ENCODE data around the gene SLC2A2.

SLC2A2 gene

GRCh38 chr3:171005648-171006047, 20.9 kb downstream of the SLC2A2 start:
- TF ChIP-seq SIN3A (IDR thresholded peaks at IDR 0.05; ENCODE audit: borderline replicate concordance, insufficient read depth, low read length), result no peak
- TF ChIP-seq TAF1 (IDR thresholded peaks at IDR 0.05; ENCODE audit: borderline replicate concordance, insufficient read depth, low read length), result no peak
- no peak for TF ChIP-seq REST (IDR thresholded peaks at IDR 0.05; ENCODE audit: insufficient read depth in 1 of 2, low read depth in 2 of 2, low read length in 2 of 2)
- no peak for TF ChIP-seq FOXP2 (optimal IDR thresholded peaks at IDR 0.05; ENCODE audit: borderline replicate concordance, extremely low read depth, extremely low read length, insufficient read depth)

- TF ChIP-seq POLR2AphosphoS5 (IDR thresholded peaks at IDR 0.05; ENCODE audit: low read depth, low read length) (no peak), TAF1 (IDR thresholded peaks at IDR 0.05; ENCODE audit: borderline replicate concordance, insufficient read depth, low read length) (no peak), FOXP2 (optimal IDR thresholded peaks at IDR 0.05; ENCODE audit: borderline replicate concordance, extremely low read depth, extremely low read length, insufficient read depth) (no peak), REST (IDR thresholded peaks at IDR 0.05; ENCODE audit: insufficient read depth in 1 of 2, low read depth in 2 of 2, low read length in 2 of 2) (no peak), SIN3A (IDR thresholded peaks at IDR 0.05; ENCODE audit: borderline replicate concordance, insufficient read depth, low read length) (no peak)
These were observed 24.4 kb downstream of the SLC2A2 start for GRCh38 chr3:171001957-171002694.

DNA sequence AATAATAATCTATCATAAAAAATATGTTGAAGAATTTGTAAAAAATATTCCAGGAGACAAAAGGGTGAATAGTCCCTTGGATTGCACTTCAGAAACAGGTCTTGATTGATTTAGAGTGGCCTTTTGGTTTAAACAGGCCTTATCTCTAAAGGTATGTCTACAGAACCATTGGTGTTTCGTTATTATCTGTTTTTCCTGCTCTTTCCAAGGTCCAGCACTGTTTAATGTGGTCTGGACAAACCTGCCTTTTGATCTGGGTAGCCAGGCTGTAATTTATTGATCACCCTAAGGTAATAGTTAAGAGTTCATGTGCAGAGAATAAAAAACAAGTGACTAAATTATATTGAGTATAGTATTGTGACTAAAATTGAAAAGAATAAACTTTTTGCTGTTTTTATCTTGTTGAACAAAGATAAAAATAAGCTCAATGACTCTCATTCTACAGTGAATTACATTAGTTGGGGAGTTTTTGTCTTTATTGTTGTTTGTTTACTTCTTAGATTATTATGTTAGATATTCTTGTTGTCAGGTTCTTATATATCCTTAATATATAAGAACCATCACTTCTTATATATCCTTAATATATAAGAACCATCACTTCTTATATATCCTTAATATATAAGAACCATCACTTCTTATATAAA, 25.1 kb downstream of the SLC2A2 start:
- TF ChIP-seq REST (IDR thresholded peaks at IDR 0.05; ENCODE audit: insufficient read depth in 1 of 2, low read depth in 2 of 2, low read length in 2 of 2), result no peak
- no peak for TF ChIP-seq TAF1 (IDR thresholded peaks at IDR 0.05; ENCODE audit: borderline replicate concordance, insufficient read depth, low read length)
- TF ChIP-seq POLR2AphosphoS5 (IDR thresholded peaks at IDR 0.05; ENCODE audit: low read depth, low read length), result no peak
- TF ChIP-seq SIN3A (IDR thresholded peaks at IDR 0.05; ENCODE audit: borderline replicate concordance, insufficient read depth, low read length), result no peak
- no peak for TF ChIP-seq FOXP2 (optimal IDR thresholded peaks at IDR 0.05; ENCODE audit: borderline replicate concordance, extremely low read depth, extremely low read length, insufficient read depth)

- TF ChIP-seq FOXP2 (optimal IDR thresholded peaks at IDR 0.05; ENCODE audit: borderline replicate concordance, extremely low read depth, extremely low read length, insufficient read depth) (no peak), REST (IDR thresholded peaks at IDR 0.05; ENCODE audit: insufficient read depth in 1 of 2, low read depth in 2 of 2, low read length in 2 of 2) (no peak), POLR2AphosphoS5 (IDR thresholded peaks at IDR 0.05; ENCODE audit: low read depth, low read length) (no peak), TAF1 (IDR thresholded peaks at IDR 0.05; ENCODE audit: borderline replicate concordance, insufficient read depth, low read length) (no peak), SIN3A (IDR thresholded peaks at IDR 0.05; ENCODE audit: borderline replicate concordance, insufficient read depth, low read length) (no peak)
These were observed 26.2 kb downstream of the SLC2A2 start for GRCh38 chr3:171000281-171000680.

Data from PFSK-1 (cell line).